CD14-positive monocyte (primary cell): ENCODE data around the gene SERINC4. TPM values are rescaled to one million over a fixed set of nuclear protein-coding genes. Genes with fewer than 3 reads are reported as not detected.

ENCODE experiments used
- DNase-seq, 3 donors: peaks; one replicate each; pipeline ENCODE4 v3.0.0-alpha.2; 2011 to 2022
- H2AFZ ChIP-seq: 2 replicates; pipeline ENCODE4 v1.6.0; 2012; ENCODE audit warnings: mild to moderate bottlenecking, low read depth, low read length, inconsistent platforms; ENCODE audit not compliant: insufficient read depth, poor library complexity, severe bottlenecking
- H3K27ac ChIP-seq, 2 donors: 1 replicate in 1 of 2; 2 replicates in 1 of 2; pipeline ENCODE4 v1.5.1; 2012 to 2013; ENCODE audit warnings: low read length in 2 of 2, control low read depth in 1 of 2, inconsistent platforms in 1 of 2, low read depth in 1 of 2, mild to moderate bottlenecking in 1 of 2
- H3K27me3 ChIP-seq, 2 donors: one replicate each; pipeline versions ENCODE4 v1.6.0 to v1.6.1; 2011 to 2013; ENCODE audit warnings: low read length in 2 of 2; ENCODE audit not compliant: control insufficient read depth in 2 of 2, insufficient read depth in 2 of 2
- H3K36me3 ChIP-seq, 2 donors: replicated peaks in 1 of 2; 1 replicate in 1 of 2; 2 replicates in 1 of 2; pipeline versions ENCODE4 v1.5.1 to v1.6.1; 2012 to 2013; ENCODE audit warnings: low read length in 2 of 2, control low read depth in 1 of 2, inconsistent platforms in 1 of 2, mild to moderate bottlenecking in 1 of 2; ENCODE audit not compliant: insufficient read depth in 2 of 2, control insufficient read depth in 1 of 2
- H3K4me1 ChIP-seq, 2 donors: 1 replicate in 1 of 2; 2 replicates in 1 of 2; pipeline versions ENCODE4 v1.5.1 to v1.6.1; 2012 to 2013; ENCODE audit warnings: low read length in 2 of 2, control low read depth in 1 of 2, inconsistent platforms in 1 of 2, mild to moderate bottlenecking in 1 of 2, moderate library complexity in 1 of 2; ENCODE audit not compliant: insufficient read depth in 2 of 2, control insufficient read depth in 1 of 2
- H3K4me2 ChIP-seq: replicated peaks from 2 replicates; pipeline ENCODE3; 2012; ENCODE audit warnings: low read length, moderate library complexity, mild to moderate bottlenecking; ENCODE audit not compliant: poor library complexity, severe bottlenecking; ENCODE audit errors: extremely low read depth
- H3K4me3 ChIP-seq, 3 experiments: fragments of 200-600 bp in 1 of 3; sonication (generic) in 1 of 3; replicated peaks in 1 of 3; 1 replicate in 2 of 3; 2 replicates in 1 of 3; pipeline ENCODE4 v1.5.1; 2011 to 2013; ENCODE audit warnings: low read length in 3 of 3, mild to moderate bottlenecking in 3 of 3, control low read depth in 2 of 3, low read depth in 2 of 3, inconsistent platforms in 1 of 3, moderate library complexity in 1 of 3
- H3K79me2 ChIP-seq: 2 replicates; pipeline ENCODE4 v1.6.0; 2012; ENCODE audit warnings: mild to moderate bottlenecking, control low read depth, inconsistent platforms, low read length, moderate library complexity; ENCODE audit not compliant: insufficient read depth
- H3K9ac ChIP-seq: 2 replicates; pipeline ENCODE4 v1.6.0; 2017; ENCODE audit warnings: low read length, mild to moderate bottlenecking; ENCODE audit not compliant: insufficient read depth, poor library complexity, severe bottlenecking
- H3K9me3 ChIP-seq, 2 donors: replicated peaks in 1 of 2; 1 replicate in 1 of 2; 2 replicates in 1 of 2; pipeline versions ENCODE4 v1.5.1 to v1.6.1; 2012 to 2013; ENCODE audit warnings: low read length in 2 of 2, control low read depth in 1 of 2; ENCODE audit not compliant: control insufficient read depth in 1 of 2, insufficient read depth in 1 of 2
- H4K20me1 ChIP-seq: 2 replicates; pipeline ENCODE4 v1.6.0; 2012; ENCODE audit warnings: mild to moderate bottlenecking, low read length, control low read depth, moderate library complexity; ENCODE audit not compliant: insufficient read depth
- H3K27ac Mint-ChIP-seq, 7 donors: one replicate each; pipeline ENCODE4 v1.8.0; 2020; ENCODE audit warnings: mild to moderate bottlenecking in 7 of 7, mixed read lengths in 7 of 7, moderate library complexity in 6 of 7, inconsistent platforms in 2 of 7
- H3K27me3 Mint-ChIP-seq, 3 donors: one replicate each; pipeline ENCODE4 v1.8.0; 2021 to 2022; ENCODE audit warnings: low read depth in 3 of 3, mild to moderate bottlenecking in 3 of 3, mixed read lengths in 3 of 3, moderate library complexity in 3 of 3, inconsistent platforms in 1 of 3
- H3K36me3 Mint-ChIP-seq, 2 donors: one replicate each; pipeline ENCODE4 v1.8.0; 2020; ENCODE audit warnings: mixed read lengths in 2 of 2, inconsistent platforms in 1 of 2, mild to moderate bottlenecking in 1 of 2
- H3K4me1 Mint-ChIP-seq: one replicate; pipeline ENCODE4 v1.8.0; 2020; ENCODE audit warnings: mild to moderate bottlenecking, mixed read lengths
- H3K4me3 Mint-ChIP-seq, 2 donors: one replicate each; pipeline ENCODE4 v1.8.0; 2020; ENCODE audit warnings: mild to moderate bottlenecking in 2 of 2, mixed read lengths in 2 of 2, moderate library complexity in 1 of 2
- H3K9me3 Mint-ChIP-seq, 7 donors: one replicate each; pipeline ENCODE4 v1.8.0; 2020 to 2022; ENCODE audit warnings: mixed read lengths in 7 of 7, mild to moderate bottlenecking in 6 of 7, moderate library complexity in 6 of 7, inconsistent platforms in 2 of 7
- CTCF ChIP-seq: fragments of 200-600 bp; IDR thresholded peaks from one replicate; pipeline ENCODE4 v1.8.0; 2022; ENCODE audit warnings: antibody characterized with exemption, mild to moderate bottlenecking
- WGBS: methylation state at CpG from one replicate; pipeline ENCODE4 v1.1.5; 2013; ENCODE audit warnings: missing lambda C conversion rate; ENCODE audit not compliant: insufficient coverage; 5-methylcytosine and 5-hydroxymethylcytosine counted together
- intact Hi-C, 2 donors: fragments of 100-400 bp; cut with micrococcal nuclease; formaldehyde crosslinking; loops; one replicate each; pipeline versions ENCODE4 v1.15.0 to v1.15.1; 2023
- polyA plus RNA-seq, 3 donors: library from polyadenylated mRNA; depleted of rRNA in 1 of 3; unstranded in 2 of 3; stranded (reverse) in 1 of 3; fragments of 300-500 nt in 2 of 3; fragments of >200 nt in 1 of 3; fragmentation: Illumina TruSeq in 2 of 3; gene quantifications; 1 replicate in 2 of 3; 2 replicates in 1 of 3; pipeline ENCODE4 v1.2.3, GENCODE V29; 2012 to 2021

The SERINC4 gene
- polyA plus RNA-seq, 3 donors: 0.09 to 0.70 (median 0.56) TPM

GRCh38 chr15:43769584-43770228 is 30.3 kb downstream of the SERINC4 start:
- no peak overlapping the region for H3K9ac ChIP-seq
- no CpG with 5 or more reads among the region's 5 CpGs for WGBS
- H3K27me3 Mint-ChIP-seq: peaks cover 0 to 2% (median 0%) of the 10 kb centered on the region in 3 donors
- peak; percentile 91 for TF ChIP-seq CTCF
- H3K36me3 Mint-ChIP-seq: peaks cover 65 to 86% of the 10 kb centered on the region in 2 donors
- H4K20me1 ChIP-seq: peaks cover 8% of the 10 kb centered on the region
- peak overlapping the region in 1 of 7 donors; percentile 27 for H3K27ac Mint-ChIP-seq
- H3K27me3 ChIP-seq: no peaks in the 10 kb centered on the region
- H3K4me2 ChIP-seq: no peak overlapping the region
- peaks cover 5 to 13% of the 10 kb centered on the region in 2 donors for H3K4me1 ChIP-seq
- no peak overlapping the region for H3K27ac ChIP-seq
- DNase-seq: peak; percentile 44 to 58 (median 50)
- intact Hi-C loops: no loop called here
- no peak overlapping the region for H2AFZ ChIP-seq
- peaks cover 0 to 2% (median 0%) of the 10 kb centered on the region in 7 donors for H3K9me3 Mint-ChIP-seq
- H3K9me3 ChIP-seq: no peaks in the 10 kb centered on the region
- no peaks in the 10 kb centered on the region for H3K79me2 ChIP-seq
- no peak overlapping the region for H3K4me3 ChIP-seq
- H3K4me1 Mint-ChIP-seq: peaks cover 10% of the 10 kb centered on the region
- H3K4me3 Mint-ChIP-seq: no peak overlapping the region
- peaks cover 59 to 93% of the 10 kb centered on the region in 2 donors for H3K36me3 ChIP-seq

DNA sequence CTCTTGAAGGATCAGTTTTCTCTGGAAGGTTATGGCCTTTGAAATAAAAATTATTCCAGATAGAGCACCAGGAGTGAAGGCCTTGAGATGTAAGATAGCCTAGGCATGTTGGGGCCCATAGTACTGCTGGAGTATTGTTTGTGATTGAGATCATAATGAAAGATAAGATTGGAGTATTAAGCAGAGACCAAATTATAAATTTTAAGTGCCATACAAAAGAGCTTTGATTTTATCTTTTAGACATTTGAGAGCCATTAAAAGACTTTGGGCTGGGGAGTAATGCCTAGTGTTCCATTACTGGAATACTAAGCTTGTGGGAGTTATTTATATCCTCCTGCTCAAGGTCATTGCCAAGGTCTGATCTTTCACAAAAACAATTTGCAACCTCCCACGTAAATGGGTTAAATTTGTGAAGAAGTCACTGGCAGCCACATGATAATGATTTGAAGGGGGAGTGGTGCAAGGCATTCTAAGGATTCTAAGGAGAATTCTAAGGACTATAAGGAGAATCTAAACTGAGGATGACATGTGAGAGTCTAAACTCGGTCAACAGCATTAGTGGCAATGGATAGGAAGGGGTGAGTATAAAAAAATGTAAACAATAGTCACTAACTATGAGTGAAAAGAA is 36.1 kb downstream of the SERINC4 start:
- no CpG with 5 or more reads among the region's 2 CpGs for WGBS
- Histone ChIP-seq H2AFZ (no peak overlapping the region), H4K20me1 (peaks cover 35% of the 10 kb centered on the region), H3K27ac (no peak overlapping the region), H3K9me3 (no peaks in the 10 kb centered on the region), H3K4me1 (no peaks in the 10 kb centered on the region), H3K79me2 (peaks cover 5% of the 10 kb centered on the region), H3K36me3 (peaks cover 84 to 98% of the 10 kb centered on the region in 2 donors), H3K27me3 (no peaks in the 10 kb centered on the region), H3K4me2 (no peak overlapping the region), H3K9ac (no peak overlapping the region), H3K4me3 (no peak overlapping the region)
- H3K27me3 Mint-ChIP-seq: no peaks in the 10 kb centered on the region
- H3K4me1 Mint-ChIP-seq: no peaks in the 10 kb centered on the region
- intact Hi-C loops: no loop called here
- H3K9me3 Mint-ChIP-seq: peaks cover 0 to 2% (median 0%) of the 10 kb centered on the region in 7 donors
- H3K36me3 Mint-ChIP-seq: peaks cover 76 to 99% of the 10 kb centered on the region in 2 donors
- TF ChIP-seq CTCF: no peak
- no peak for DNase-seq
- peak overlapping the region in 1 of 7 donors; percentile 13 for H3K27ac Mint-ChIP-seq
- no peak overlapping the region for H3K4me3 Mint-ChIP-seq
